ENCODE data around the gene E2F1. TPM values are rescaled to one million over a fixed set of nuclear protein-coding genes. Genes with fewer than 3 reads are reported as not detected.
"Not testable (repeated sequence)": the region's sequence is repeated elsewhere in the genome, so short reads cannot be mapped to it uniquely, and the experiment has no call there.

The E2F1 gene
- total RNA-seq, 1 experiment from 2014 or later = 64.2 TPM

GRCh38 chr20:33658929-33659328 is 27.3 kb downstream of the E2F1 start:
- DNase-seq (ENCODE audit: low read depth) = no peak

- no peak for DNase-seq (ENCODE audit: low read depth)
These were observed 27.7 kb downstream of the E2F1 start for GRCh38 chr20:33658510-33658909.

DNA sequence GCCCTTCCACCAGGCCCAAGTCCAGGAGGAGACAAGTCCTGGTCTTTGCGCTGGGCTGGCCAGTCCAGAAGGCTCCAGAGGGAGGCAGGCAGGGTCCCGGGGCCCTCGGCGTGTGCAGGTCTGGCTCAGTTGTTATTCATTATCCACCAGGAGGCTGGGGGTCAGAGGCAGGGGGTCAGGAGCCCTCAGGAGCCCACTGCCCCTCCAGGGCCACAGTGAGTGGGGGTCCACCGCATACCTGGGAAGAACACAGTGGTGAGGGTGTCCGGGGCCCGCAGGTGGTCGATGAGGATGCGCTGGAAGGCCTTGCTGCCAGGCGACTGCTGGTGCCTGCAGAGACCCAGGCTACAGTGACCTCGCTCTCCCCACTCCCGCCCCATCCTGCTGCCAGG is 28.5 kb downstream of the E2F1 start:
- DNase-seq (ENCODE audit: low read depth) = no peak

GRCh38 chr20:33656783-33657703 is 29.1 kb downstream of the E2F1 start:
- no peak for DNase-seq (ENCODE audit: low read depth)

- no peak for DNase-seq (ENCODE audit: low read depth)
These were observed 30.0 kb downstream of the E2F1 start for GRCh38 chr20:33656010-33656782.

GRCh38 chr20:33655164-33655563 is 31.0 kb downstream of the E2F1 start:
- no peak for DNase-seq (ENCODE audit: low read depth)

- no peak for DNase-seq (ENCODE audit: low read depth)
These were observed 31.5 kb downstream of the E2F1 start for GRCh38 chr20:33654680-33655161.

DNA sequence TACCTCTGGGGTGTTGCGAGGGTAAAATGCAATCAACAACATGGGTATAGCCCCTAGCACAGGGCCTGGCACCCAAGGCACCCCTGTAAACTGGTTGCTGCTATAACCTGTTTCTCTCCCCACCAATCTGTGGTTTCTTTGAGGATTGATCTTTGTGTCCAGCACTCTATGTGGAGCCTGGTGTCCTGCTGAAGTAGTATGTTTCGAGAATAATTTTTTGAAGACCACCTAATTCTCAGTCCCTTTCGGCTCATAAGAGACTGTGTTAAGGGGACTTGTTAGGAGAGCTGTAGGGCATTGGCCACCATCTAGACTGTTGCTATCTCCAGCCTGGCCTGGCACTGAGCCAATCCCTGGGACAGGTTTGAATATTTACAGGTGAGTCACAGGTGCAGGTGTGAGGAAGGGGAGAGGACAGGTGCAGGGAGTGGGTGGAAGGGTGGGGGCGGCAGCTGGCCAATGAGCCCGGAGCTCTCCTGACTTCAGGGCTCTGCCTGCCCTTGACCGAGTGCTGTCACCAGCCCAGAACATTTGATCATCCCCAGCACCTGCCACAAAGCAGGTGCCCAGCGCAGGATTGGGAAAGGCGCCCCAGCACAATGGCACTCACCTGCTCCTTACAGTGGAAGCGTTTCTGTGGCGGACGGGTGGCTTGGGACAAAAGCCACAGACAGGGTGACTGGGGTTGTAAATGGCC is 32.1 kb downstream of the E2F1 start:
- DNase-seq (ENCODE audit: low read depth) = no peak

GRCh38 chr20:33653218-33653899 is 32.8 kb downstream of the E2F1 start:
- DNase-seq (ENCODE audit: low read depth) = peak; percentile 57

DNA sequence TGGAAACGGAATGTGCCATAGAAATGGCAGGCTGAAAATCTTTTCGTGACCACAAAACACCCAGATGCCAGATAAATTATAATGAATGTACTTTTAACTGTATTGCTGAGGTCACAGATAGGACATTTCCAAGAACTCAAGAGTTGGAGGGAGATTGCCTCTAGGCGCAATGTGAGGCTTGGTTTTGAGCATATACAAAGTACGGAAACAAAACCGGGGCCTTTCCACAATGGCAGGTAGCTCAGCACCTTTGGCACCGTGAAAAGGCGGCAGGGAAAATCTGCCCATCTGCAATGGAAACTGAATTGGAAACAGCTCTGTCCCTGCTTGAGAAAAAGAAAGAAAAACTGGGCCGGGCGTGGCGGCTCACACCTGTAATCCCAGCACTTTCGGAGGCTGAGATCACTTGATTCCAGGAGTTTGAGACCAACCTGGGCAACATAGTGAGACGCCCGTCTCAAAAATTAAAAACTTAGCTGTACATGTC is 34.6 kb downstream of the E2F1 start:
- DNase-seq (ENCODE audit: low read depth) = no peak

DNA sequence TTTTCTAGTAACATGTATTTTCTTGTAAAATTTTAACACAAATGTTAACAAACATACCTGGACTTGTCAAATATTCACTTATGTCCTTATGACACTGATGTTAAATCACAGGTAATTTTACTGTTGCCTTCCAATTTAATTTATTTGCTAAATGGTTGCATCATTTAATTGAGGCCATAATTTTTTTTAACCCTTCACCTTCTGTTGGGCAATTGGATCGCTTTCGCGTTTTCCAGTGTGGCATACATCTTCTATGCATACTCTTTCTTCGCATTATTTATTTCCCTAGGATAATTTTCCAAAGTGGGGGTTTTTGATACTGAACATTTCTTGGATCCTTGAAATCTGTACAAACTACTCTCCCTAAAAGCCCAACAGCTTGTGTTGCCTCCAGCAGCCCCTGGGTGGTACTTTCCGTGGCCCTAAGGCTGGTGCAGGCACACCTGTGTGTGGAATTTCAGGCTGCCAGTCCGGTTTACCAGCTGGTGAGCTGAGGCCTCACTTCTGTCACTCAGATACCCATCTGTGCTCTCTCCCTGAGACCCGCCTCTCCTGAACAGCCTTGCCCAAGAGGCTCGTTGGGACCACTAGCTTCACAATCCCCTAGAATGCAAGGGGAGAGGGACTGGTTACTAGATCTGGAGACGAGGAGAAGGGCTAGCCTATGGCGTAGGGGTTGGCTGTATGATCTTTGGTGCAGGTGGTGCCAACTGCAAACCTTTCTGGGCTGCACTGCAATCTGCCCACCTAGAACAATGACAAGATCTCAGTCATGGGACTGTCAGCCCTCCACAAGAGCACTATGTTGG is 35.2 kb downstream of the E2F1 start:
- no peak for DNase-seq (ENCODE audit: low read depth)

DNA sequence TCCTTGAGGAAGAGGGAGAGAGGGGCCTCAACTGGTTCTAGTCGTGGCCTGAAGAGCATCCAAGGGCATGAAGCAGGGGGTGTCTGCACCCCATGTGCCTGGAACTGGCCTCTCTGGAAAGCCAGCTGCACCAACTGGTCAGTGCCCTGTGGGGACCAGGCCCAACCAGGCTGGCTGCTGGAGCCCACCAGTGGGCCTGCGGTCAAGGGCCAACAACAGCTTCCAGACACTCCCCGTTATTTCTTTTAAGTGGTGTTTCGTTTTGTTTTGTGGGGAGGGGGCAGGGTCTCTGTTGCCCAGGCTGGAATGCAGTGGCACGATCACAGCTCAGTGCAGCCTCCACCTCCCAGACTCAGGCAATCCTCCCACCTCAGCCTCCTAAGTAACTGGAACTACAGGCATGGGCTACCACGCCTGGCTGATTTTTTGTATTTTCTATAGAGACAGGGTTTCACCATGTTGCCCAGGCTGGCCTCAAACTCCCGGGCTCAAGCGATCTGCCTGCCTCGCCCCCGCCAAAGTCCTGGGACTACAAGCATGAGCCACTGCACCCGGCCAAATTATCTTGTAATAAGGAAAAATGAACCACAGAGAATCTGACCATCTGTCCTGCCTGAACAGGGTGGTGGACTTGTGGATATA is 36.0 kb downstream of the E2F1 start:
- no peak for DNase-seq (ENCODE audit: low read depth)

DNA sequence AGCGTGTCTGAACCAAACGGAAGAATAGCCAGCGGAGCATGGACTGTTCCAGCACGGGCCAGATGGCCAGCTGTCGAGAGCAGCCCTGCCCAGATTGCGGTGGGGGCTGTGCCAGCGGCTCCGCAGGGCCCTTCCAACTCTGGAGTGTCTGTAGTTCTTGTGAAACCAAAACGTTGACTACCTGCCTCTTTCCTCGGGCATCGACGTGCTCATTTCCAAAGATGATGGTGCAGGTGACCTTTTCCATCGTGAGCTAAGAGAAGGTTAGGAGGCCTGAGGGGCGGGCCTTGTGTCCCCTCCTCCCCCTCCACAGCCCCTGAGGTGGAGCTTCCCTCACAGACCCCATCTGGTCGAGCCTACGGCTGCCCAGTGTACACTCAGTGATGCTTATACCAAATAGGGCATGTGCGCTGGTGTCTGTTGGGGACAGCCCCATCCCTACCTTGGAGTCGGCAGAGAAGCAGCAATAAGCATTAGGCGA is 36.9 kb downstream of the E2F1 start:
- DNase-seq (ENCODE audit: low read depth) = peak; percentile 61

- DNase-seq (ENCODE audit: low read depth) = no peak
These were observed 37.7 kb downstream of the E2F1 start for GRCh38 chr20:33648396-33649004.

- DNase-seq (ENCODE audit: low read depth) = peak; percentile 81
These were observed 38.4 kb downstream of the E2F1 start for GRCh38 chr20:33647603-33648395.

DNA sequence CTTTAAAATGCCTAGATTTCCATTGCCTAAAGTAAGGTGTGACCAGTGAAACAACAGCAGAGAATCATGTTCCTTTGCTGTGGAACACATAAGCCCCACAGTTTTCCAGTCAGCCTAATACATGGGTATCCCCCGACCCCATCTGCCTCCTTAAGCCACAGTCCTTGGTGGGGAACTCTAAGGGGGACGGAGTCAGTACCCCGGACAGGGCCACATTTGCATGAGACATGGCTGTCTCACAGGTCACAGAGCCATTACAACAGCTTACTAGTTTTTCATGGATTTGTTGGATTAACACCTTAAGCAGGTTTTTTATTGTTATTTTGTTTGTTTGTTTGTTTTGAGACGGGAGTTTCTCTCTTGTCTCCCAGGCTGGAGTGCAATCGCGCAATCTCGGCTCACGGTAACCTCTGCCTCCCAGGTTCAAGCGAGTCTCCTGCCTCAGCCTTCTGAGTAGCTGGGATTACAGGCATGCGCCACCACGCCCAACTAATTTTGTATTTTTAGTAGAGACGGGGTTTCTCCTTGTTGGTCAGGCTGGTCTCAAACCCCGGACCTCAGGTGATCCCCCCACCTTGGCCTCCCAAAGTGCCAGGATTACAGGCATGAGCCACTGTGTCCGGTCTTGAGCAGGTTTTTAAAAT is 39.1 kb downstream of the E2F1 start:
- not testable (repeated sequence) for DNase-seq (ENCODE audit: low read depth)

DNA sequence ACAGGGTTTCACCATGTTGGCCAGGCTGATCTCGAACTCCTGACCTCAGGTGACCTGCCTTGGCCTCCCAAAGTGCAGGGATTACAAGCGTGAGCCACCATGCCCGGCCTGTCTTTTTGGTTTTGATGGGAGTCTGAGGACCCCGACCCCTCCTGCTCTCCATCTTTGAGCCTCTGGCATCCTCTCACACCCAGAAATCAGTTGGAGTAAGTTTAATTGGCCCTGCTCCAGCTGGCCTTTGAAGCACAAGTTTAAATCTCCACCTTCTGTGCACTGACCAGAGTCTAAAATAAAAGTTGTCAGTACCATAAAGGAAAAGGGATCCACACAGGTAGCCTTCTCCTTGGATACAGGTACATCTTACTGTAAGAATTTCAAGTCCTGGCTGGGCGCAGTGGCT is 40.0 kb downstream of the E2F1 start:
- no peak for DNase-seq (ENCODE audit: low read depth)

DNA sequence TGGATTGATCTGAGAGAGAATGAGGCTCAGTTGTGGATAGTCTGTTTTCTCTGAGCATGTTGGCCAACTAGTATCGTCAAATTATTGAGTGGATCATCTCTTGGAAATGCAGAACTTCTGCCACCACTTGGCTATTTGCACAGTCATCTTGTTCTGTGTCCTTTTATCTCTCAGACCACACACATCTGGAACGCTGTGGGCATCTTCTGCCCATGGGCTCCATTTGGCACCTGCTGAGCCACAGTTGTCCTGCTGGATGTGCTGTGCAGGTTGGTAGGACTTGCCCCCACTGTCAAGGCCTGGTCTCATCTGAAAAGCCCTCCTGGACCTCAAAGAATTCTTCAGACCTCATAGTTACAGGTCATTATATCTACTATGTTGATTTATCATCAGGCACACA is 40.8 kb downstream of the E2F1 start:
- no peak for DNase-seq (ENCODE audit: low read depth)

Measured in LHCN-M2 (cell line).